ENCODE measurements around the gene NME4. TPM values are rescaled to one million over a fixed set of nuclear protein-coding genes. Genes with fewer than 3 reads are reported as not detected.
A peak's percentile ranks its signal among the peaks of the same experiment; 100 is the strongest.

Gene NME4
- polyA plus RNA-seq, 2 of the 4 experiments (the other 2 are of a cell fraction) = 239 to 349 TPM

- ChIA-PET CTCF (interaction anchor here (1.0 to 4.0 kb wide), 2 partner anchors 26 to 115 kb away, joined by 3 to 14 read pairs; partner anchors contain the start of gene DECR2), POLR2A (interaction anchor here (2.0 kb wide), 1 partner anchor 25 kb away, joined by 5 read pairs; the partner anchor contains the start of gene DECR2)
- H3K4me3 ChIP-seq = peak overlapping the region; percentile 72
- ATAC-seq = peak; percentile 5 to 42; a peak in 5 of 6 replicates
- 0 out of 2 replicates have a peak, but pooled peaks have one; percentile 38 for TF ChIP-seq RNF2 (IDR thresholded peaks at IDR 0.05; ENCODE audit: borderline replicate concordance, low read depth)
- TF ChIP-seq KDM1A (IDR thresholded peaks at IDR 0.05; ENCODE audit: low read depth) = no peak
- H3K9me3 ChIP-seq = no peaks in the 10 kb centered on the region
- peak overlapping the region; percentile 85 to 91 for H3K27ac ChIP-seq
- WGBS (ENCODE audit: missing lambda C conversion rate) = 11% methylated on average over 23 of the region's 97 CpGs
- DNase-seq (ENCODE audit: low read depth in 1 of 2, low spot score in 1 of 2) = no peak
- no peak for FAIRE-seq
- peak overlapping the region; percentile 91 for H3K4me2 ChIP-seq
- H3K4me1 ChIP-seq = peaks cover 24% of the 10 kb centered on the region
These were observed 29.3 kb downstream of the NME4 start for GRCh38 chr16:426115-426905.

- Histone ChIP-seq H3K9me3 (no peaks in the 10 kb centered on the region), H3K4me1 (peaks cover 24% of the 10 kb centered on the region), H3K4me3 (peak overlapping the region; percentile 72), H3K4me2 (peak overlapping the region; percentile 91), H3K27ac (peak overlapping the region; percentile 85 to 91; a peak in 5 of 6 replicates)
- DNase-seq (ENCODE audit: low read depth in 1 of 2, low spot score in 1 of 2) (no peak), FAIRE-seq (no peak), ATAC-seq (no peak)
- CTCF ChIA-PET = no interaction called here
- WGBS (ENCODE audit: missing lambda C conversion rate) = 84% methylated on average over 6 of the region's 13 CpGs
- POLR2A ChIA-PET = no interaction called here
- TF ChIP-seq PHF8 (IDR thresholded peaks at IDR 0.05; ENCODE audit: borderline replicate concordance, low read depth) = no peak
- TF ChIP-seq JUN (IDR thresholded peaks at IDR 0.05) = no peak
- no peak for TF ChIP-seq CBX8 (IDR thresholded peaks at IDR 0.05)
- TF ChIP-seq PBX3 (IDR thresholded peaks at IDR 0.05) = no peak
- TF ChIP-seq FOSL2 (IDR thresholded peaks at IDR 0.05) = no peak
- TF ChIP-seq FOSL2 (CRISPR knock-in tag; IDR thresholded peaks at IDR 0.05) = no peak
- no peak for TF ChIP-seq E2F6 (IDR thresholded peaks at IDR 0.05; ENCODE audit: borderline replicate concordance, low read depth)
- TF ChIP-seq SMC3 (IDR thresholded peaks at IDR 0.05) = no peak
- TF ChIP-seq ELK1 (IDR thresholded peaks at IDR 0.05; ENCODE audit: low read depth, low read length) = no peak
- TF ChIP-seq EHMT2 (IDR thresholded peaks at IDR 0.05; ENCODE audit: low read depth) = no peak
- TF ChIP-seq BHLHE40 (IDR thresholded peaks at IDR 0.05; ENCODE audit: low read depth, low read length) = no peak
- TF ChIP-seq GATA3 (IDR thresholded peaks at IDR 0.05; ENCODE audit: borderline replicate concordance) = no peak
- TF ChIP-seq ZFP36 (IDR thresholded peaks at IDR 0.05; ENCODE audit: borderline replicate concordance, partially characterized antibody) = no peak
These were observed 29.9 kb downstream of the NME4 start for GRCh38 chr16:426906-427249.

GRCh38 chr16:427250-427649, 30.3 kb downstream of the NME4 start:
- 91% methylated on average over 10 of the region's 10 CpGs for WGBS (ENCODE audit: missing lambda C conversion rate)
- no peak for ATAC-seq
- H3K4me2 ChIP-seq = peak overlapping the region; percentile 91
- no peak for FAIRE-seq
- no peaks in the 10 kb centered on the region for H3K9me3 ChIP-seq
- no peak overlapping the region; a peak in 1 of 6 replicates for H3K27ac ChIP-seq
- DNase-seq (ENCODE audit: low read depth in 1 of 2, low spot score in 1 of 2) = no peak
- TF ChIP-seq MAFK (IDR thresholded peaks at IDR 0.05; ENCODE audit: partially characterized antibody) = peak; percentile 5
- TF ChIP-seq RNF2 (IDR thresholded peaks at IDR 0.05; ENCODE audit: borderline replicate concordance, low read depth) = no peak
- H3K4me1 ChIP-seq = peaks cover 24% of the 10 kb centered on the region
- ChIA-PET POLR2A (no interaction called here), CTCF (no interaction called here)
- peak overlapping the region; percentile 72; the same call in 2 of the 3 replicates for H3K4me3 ChIP-seq

GRCh38 chr16:430904-431303, 33.9 kb downstream of the NME4 start:
- CTCF ChIA-PET = interaction anchor here (0.6 to 1.2 kb wide), 2 partner anchors 29 to 816 kb away, joined by 3 read pairs; partner anchors contain the start of gene DECR2
- H3K4me2 ChIP-seq = no peak overlapping the region
- ATAC-seq = no peak
- peaks cover 10% of the 10 kb centered on the region for H3K4me1 ChIP-seq
- FAIRE-seq = no peak
- WGBS (ENCODE audit: missing lambda C conversion rate) = 95% methylated on average over 7 of the region's 7 CpGs
- POLR2A ChIA-PET = no interaction called here
- H3K27ac ChIP-seq = no peak overlapping the region
- TF ChIP-seq BCL3 (IDR thresholded peaks at IDR 0.05) = no peak
- TF ChIP-seq TFCP2L1 (CRISPR knock-in tag; IDR thresholded peaks at IDR 0.05) = no peak
- no peak for TF ChIP-seq MAX (IDR thresholded peaks at IDR 0.05)
- no peak for TF ChIP-seq KDM5A (IDR thresholded peaks at IDR 0.05)
- no peak for TF ChIP-seq RCOR1 (IDR thresholded peaks at IDR 0.05; ENCODE audit: low read depth, low read length)
- no peak for TF ChIP-seq CHD4 (IDR thresholded peaks at IDR 0.05; ENCODE audit: borderline replicate concordance)
- TF ChIP-seq MAFK (IDR thresholded peaks at IDR 0.05; ENCODE audit: partially characterized antibody) = no peak
- no peak for TF ChIP-seq MAZ (IDR thresholded peaks at IDR 0.05; ENCODE audit: borderline replicate concordance, low read depth, low read length)
- TF ChIP-seq ZC3H11A (IDR thresholded peaks at IDR 0.05) = no peak
- no peak for TF ChIP-seq CBX8 (IDR thresholded peaks at IDR 0.05)
- H3K4me3 ChIP-seq = no peak overlapping the region
- no peak for DNase-seq (ENCODE audit: low read depth in 1 of 2, low spot score in 1 of 2)
- H3K9me3 ChIP-seq = no peaks in the 10 kb centered on the region
